SK-N-SH treated with all-trans-retinoic acid at 6 μM for 48 hours (cell line): Measurements from ENCODE around the gene CDK5RAP2.

Experiments
- ATAC-seq: fragments of 200-7000 bp; cut with Tn5 transposase; 3 replicates; pipeline ENCODE4 v1.9.1; 2020; ENCODE audit warnings: mild to moderate bottlenecking, moderate library complexity
- ARNTL ChIP-seq: fragments of 450-650 bp; formaldehyde crosslinking; IDR thresholded peaks from 2 replicates; pipeline ENCODE4 v1.5.0; 2020; ENCODE audit warnings: low read depth, mild to moderate bottlenecking, moderate library complexity, borderline replicate concordance
- BACH2 ChIP-seq: fragments of 250-450 bp; sonication (Bioruptor Pico); IDR thresholded peaks from 2 replicates; pipeline ENCODE4 v1.9.0; 2021; ENCODE audit warnings: mild to moderate bottlenecking, borderline replicate concordance
- CSDC2 ChIP-seq: fragments of 250-450 bp; sonication (Bioruptor Pico); IDR thresholded peaks from 2 replicates; pipeline ENCODE4 v1.5.0; 2020; ENCODE audit warnings: mild to moderate bottlenecking, moderate library complexity
- ESRRG ChIP-seq: fragments of 250-450 bp; sonication (Bioruptor Pico); IDR thresholded peaks from 2 replicates; pipeline ENCODE4 v1.6.1; 2021; ENCODE audit warnings: mild to moderate bottlenecking
- GLIS3 ChIP-seq: fragments of 250-450 bp; sonication (Bioruptor Pico); IDR thresholded peaks from 2 replicates; pipeline ENCODE4 v1.5.0; 2020; ENCODE audit warnings: mild to moderate bottlenecking, moderate library complexity
- ISL1 ChIP-seq: fragments of 250-450 bp; sonication (Bioruptor Pico); IDR thresholded peaks from 2 replicates; pipeline ENCODE4 v2.1.2; 2022; ENCODE audit warnings: mild to moderate bottlenecking, moderate library complexity
- OSR1 ChIP-seq: fragments of 250-450 bp; sonication (Bioruptor Pico); IDR thresholded peaks from 2 replicates; pipeline ENCODE4 v1.8.0; 2022; ENCODE audit warnings: moderate library complexity, mild to moderate bottlenecking, inconsistent platforms
- PPARA ChIP-seq: fragments of 250-450 bp; sonication (Bioruptor Pico); IDR thresholded peaks from 2 replicates; pipeline ENCODE4 v1.5.0; 2020; ENCODE audit warnings: mild to moderate bottlenecking, borderline replicate concordance
- RARB ChIP-seq: fragments of 250-450 bp; sonication (Bioruptor Pico); IDR thresholded peaks from 2 replicates; pipeline ENCODE4 v1.8.0; 2021; ENCODE audit warnings: mild to moderate bottlenecking, moderate library complexity
- SNAI2 ChIP-seq: fragments of 250-450 bp; sonication (Bioruptor Pico); IDR thresholded peaks from 2 replicates; pipeline ENCODE4 v1.5.0; 2020; ENCODE audit warnings: mild to moderate bottlenecking, moderate library complexity
- TCF4 ChIP-seq: fragments of 250-450 bp; sonication (Bioruptor Pico); IDR thresholded peaks from 2 replicates; pipeline ENCODE4 v1.8.0; 2021; ENCODE audit warnings: mild to moderate bottlenecking, moderate library complexity, borderline replicate concordance
- TOX ChIP-seq: fragments of 250-450 bp; sonication (Bioruptor Pico); IDR thresholded peaks from 2 replicates; pipeline ENCODE4 v1.8.0; 2021; ENCODE audit warnings: mild to moderate bottlenecking, moderate library complexity, borderline replicate concordance
- ZC3H10 ChIP-seq: fragments of 250-450 bp; sonication (Bioruptor Pico); IDR thresholded peaks from 2 replicates; pipeline ENCODE4 v1.5.1; 2021; ENCODE audit warnings: mild to moderate bottlenecking, moderate library complexity
- ZFP3 ChIP-seq: fragments of 250-450 bp; sonication (Bioruptor Pico); IDR thresholded peaks from 2 replicates; pipeline ENCODE4 v1.5.0; 2020; ENCODE audit warnings: mild to moderate bottlenecking, moderate library complexity
- ZFP30 ChIP-seq: fragments of 450-650 bp; formaldehyde crosslinking; IDR thresholded peaks from 2 replicates; pipeline ENCODE4 v1.5.0; 2022; ENCODE audit warnings: mild to moderate bottlenecking, moderate library complexity
- ZNF565 ChIP-seq: fragments of 450-650 bp; formaldehyde crosslinking; conservative IDR thresholded peaks from 2 replicates; pipeline ENCODE4 v1.5.0; 2020; ENCODE audit warnings: low read depth, mild to moderate bottlenecking, moderate library complexity
- ZNF70 ChIP-seq: fragments of 450-650 bp; formaldehyde crosslinking; IDR thresholded peaks from 2 replicates; pipeline ENCODE4 v1.5.0; 2020; ENCODE audit warnings: mild to moderate bottlenecking, moderate library complexity
- ZNF8 ChIP-seq: fragments of 450-650 bp; formaldehyde crosslinking; IDR thresholded peaks from 2 replicates; pipeline ENCODE4 v1.5.0; 2020; ENCODE audit warnings: mild to moderate bottlenecking, moderate library complexity
- TF ChIP-seq, protein P1 (sequence below): fragments of 250-450 bp; sonication (Bioruptor Pico); IDR thresholded peaks from 2 replicates; pipeline ENCODE4 v1.8.0; 2021; ENCODE audit warnings: low read depth, mild to moderate bottlenecking, moderate library complexity, borderline replicate concordance
- TF ChIP-seq, protein P2 (sequence below): fragments of 250-450 bp; sonication (Bioruptor Pico); IDR thresholded peaks from 2 replicates; pipeline ENCODE4 v1.5.1; 2021; ENCODE audit warnings: mild to moderate bottlenecking, moderate library complexity
- TF ChIP-seq, protein P3 (sequence below): fragments of 250-450 bp; sonication (Bioruptor Pico); IDR thresholded peaks from 2 replicates; pipeline ENCODE4 v1.5.1; 2020; ENCODE audit warnings: low read depth, mild to moderate bottlenecking, moderate library complexity
- TF ChIP-seq, protein P4 (sequence below): fragments of 250-450 bp; sonication (Bioruptor Pico); IDR thresholded peaks from 2 replicates; pipeline ENCODE4 v1.8.0; 2020; ENCODE audit warnings: mild to moderate bottlenecking, moderate library complexity, borderline replicate concordance
- TF ChIP-seq, protein P5 (sequence below): fragments of 250-450 bp; sonication (Bioruptor Pico); IDR thresholded peaks from 2 replicates; pipeline ENCODE4 v1.5.0; 2020; ENCODE audit warnings: mild to moderate bottlenecking, moderate library complexity

CDK5RAP2 gene

DNA sequence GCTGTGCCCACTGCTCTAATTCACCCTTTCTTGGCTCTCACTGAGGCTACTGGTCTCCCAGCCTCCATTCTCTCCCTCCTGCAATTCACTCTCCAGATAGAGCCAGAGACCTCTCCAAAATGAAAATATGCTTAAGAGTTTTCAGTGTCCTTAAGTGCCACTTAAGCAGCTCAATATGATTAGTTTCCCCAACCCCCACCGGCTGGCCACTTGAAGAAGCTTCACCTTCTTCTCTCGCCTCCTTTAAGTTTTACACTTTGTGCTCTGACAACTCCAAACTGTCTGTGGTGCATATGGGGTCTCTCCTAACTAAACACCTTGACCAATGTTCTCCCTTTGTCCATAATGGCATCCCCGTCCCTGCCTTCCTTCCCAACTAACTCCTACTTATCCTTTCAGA lies 53.4 kb downstream of the CDK5RAP2 start:
- TF ChIP-seq TCF4 (CRISPR knock-in tag) (no peak), ZFP3 (CRISPR knock-in tag) (no peak), SNAI2 (CRISPR knock-in tag) (no peak), GLIS3 (no peak), ZNF8 (CRISPR knock-in tag) (no peak), ESRRG (CRISPR knock-in tag) (no peak), ZNF565 (no peak), TOX (CRISPR knock-in tag) (no peak), ARNTL (CRISPR knock-in tag) (no peak), CSDC2 (CRISPR knock-in tag) (no peak)
- TF ChIP-seq, protein P1, sequence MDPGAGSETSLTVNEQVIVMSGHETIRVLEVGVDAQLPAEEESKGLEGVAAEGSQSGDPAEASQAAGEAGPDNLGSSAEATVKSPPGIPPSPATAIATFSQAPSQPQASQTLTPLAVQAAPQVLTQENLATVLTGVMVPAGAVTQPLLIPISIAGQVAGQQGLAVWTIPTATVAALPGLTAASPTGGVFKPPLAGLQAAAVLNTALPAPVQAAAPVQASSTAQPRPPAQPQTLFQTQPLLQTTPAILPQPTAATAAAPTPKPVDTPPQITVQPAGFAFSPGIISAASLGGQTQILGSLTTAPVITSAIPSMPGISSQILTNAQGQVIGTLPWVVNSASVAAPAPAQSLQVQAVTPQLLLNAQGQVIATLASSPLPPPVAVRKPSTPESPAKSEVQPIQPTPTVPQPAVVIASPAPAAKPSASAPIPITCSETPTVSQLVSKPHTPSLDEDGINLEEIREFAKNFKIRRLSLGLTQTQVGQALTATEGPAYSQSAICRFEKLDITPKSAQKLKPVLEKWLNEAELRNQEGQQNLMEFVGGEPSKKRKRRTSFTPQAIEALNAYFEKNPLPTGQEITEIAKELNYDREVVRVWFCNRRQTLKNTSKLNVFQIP = no peak
- TF ChIP-seq, protein P2, sequence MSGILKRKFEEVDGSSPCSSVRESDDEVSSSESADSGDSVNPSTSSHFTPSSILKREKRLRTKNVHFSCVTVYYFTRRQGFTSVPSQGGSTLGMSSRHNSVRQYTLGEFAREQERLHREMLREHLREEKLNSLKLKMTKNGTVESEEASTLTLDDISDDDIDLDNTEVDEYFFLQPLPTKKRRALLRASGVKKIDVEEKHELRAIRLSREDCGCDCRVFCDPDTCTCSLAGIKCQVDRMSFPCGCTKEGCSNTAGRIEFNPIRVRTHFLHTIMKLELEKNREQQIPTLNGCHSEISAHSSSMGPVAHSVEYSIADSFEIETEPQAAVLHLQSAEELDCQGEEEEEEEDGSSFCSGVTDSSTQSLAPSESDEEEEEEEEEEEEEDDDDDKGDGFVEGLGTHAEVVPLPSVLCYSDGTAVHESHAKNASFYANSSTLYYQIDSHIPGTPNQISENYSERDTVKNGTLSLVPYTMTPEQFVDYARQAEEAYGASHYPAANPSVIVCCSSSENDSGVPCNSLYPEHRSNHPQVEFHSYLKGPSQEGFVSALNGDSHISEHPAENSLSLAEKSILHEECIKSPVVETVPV = no peak
- TF ChIP-seq, protein P3, sequence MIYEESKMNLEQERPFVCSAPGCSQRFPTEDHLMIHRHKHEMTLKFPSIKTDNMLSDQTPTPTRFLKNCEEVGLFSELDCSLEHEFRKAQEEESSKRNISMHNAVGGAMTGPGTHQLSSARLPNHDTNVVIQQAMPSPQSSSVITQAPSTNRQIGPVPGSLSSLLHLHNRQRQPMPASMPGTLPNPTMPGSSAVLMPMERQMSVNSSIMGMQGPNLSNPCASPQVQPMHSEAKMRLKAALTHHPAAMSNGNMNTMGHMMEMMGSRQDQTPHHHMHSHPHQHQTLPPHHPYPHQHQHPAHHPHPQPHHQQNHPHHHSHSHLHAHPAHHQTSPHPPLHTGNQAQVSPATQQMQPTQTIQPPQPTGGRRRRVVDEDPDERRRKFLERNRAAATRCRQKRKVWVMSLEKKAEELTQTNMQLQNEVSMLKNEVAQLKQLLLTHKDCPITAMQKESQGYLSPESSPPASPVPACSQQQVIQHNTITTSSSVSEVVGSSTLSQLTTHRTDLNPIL (CRISPR knock-in tag) = no peak
- TF ChIP-seq, protein P4, sequence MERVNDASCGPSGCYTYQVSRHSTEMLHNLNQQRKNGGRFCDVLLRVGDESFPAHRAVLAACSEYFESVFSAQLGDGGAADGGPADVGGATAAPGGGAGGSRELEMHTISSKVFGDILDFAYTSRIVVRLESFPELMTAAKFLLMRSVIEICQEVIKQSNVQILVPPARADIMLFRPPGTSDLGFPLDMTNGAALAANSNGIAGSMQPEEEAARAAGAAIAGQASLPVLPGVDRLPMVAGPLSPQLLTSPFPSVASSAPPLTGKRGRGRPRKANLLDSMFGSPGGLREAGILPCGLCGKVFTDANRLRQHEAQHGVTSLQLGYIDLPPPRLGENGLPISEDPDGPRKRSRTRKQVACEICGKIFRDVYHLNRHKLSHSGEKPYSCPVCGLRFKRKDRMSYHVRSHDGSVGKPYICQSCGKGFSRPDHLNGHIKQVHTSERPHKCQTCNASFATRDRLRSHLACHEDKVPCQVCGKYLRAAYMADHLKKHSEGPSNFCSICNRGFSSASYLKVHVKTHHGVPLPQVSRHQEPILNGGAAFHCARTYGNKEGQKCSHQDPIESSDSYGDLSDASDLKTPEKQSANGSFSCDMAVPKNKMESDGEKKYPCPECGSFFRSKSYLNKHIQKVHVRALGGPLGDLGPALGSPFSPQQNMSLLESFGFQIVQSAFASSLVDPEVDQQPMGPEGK (CRISPR knock-in tag) = no peak
- ATAC-seq = no peak

DNA sequence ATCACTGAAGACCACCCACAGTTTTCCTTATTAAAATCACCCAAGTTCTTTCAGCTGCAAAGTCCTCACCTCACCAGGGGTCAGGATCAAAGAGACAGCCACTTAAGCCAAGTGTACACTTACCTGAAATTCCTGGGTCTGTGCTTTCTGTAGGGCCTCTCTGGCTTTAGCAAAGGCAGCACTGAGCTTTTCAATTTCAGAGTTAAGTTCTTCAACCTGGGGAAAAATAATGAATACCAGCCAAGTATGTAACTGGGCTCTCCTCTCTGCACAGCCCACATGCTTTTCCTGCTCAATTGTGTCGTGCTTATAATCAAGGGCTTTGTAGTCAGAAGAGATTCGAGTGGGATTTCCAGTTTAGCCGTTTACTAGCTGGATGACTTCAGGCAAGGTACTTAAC lies 55.1 kb downstream of the CDK5RAP2 start:
- TF ChIP-seq RARB (no peak), ARNTL (CRISPR knock-in tag) (no peak), ZNF70 (no peak), ZFP30 (CRISPR knock-in tag) (no peak), GLIS3 (no peak), PPARA (CRISPR knock-in tag) (no peak), BACH2 (CRISPR knock-in tag) (no peak)
- TF ChIP-seq, protein P2 = no peak
- ATAC-seq = no peak

DNA sequence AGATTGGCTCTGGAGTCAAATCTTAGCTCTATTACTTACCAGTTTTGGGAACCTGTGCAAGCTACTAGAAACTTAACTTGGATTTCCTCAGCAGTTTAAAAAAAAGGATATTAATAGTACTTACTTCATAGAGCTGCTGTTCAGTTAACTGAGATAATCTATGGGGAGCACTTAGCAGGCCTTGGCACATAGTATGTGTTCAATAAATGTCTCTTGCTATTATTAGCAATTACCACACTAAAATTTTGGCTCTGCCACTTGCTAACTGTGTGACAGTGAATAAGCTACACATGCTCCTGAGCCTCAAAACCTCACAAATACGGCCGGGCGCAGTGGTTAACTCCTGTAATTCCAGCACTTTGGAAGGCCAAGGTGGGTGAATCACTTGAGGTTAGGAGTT lies 55.9 kb downstream of the CDK5RAP2 start:
- ATAC-seq = no peak
- TF ChIP-seq, protein P3 (CRISPR knock-in tag) = no peak
- TF ChIP-seq ARNTL (CRISPR knock-in tag) = no peak
- TF ChIP-seq ISL1 = no peak
- no peak for TF ChIP-seq OSR1 (CRISPR knock-in tag)
- TF ChIP-seq TCF4 (CRISPR knock-in tag) = no peak
- no peak for TF ChIP-seq TOX (CRISPR knock-in tag)
- TF ChIP-seq PPARA (CRISPR knock-in tag) = no peak
- TF ChIP-seq ZC3H10 (CRISPR knock-in tag) = no peak
- no peak for TF ChIP-seq GLIS3
- TF ChIP-seq, protein P5, sequence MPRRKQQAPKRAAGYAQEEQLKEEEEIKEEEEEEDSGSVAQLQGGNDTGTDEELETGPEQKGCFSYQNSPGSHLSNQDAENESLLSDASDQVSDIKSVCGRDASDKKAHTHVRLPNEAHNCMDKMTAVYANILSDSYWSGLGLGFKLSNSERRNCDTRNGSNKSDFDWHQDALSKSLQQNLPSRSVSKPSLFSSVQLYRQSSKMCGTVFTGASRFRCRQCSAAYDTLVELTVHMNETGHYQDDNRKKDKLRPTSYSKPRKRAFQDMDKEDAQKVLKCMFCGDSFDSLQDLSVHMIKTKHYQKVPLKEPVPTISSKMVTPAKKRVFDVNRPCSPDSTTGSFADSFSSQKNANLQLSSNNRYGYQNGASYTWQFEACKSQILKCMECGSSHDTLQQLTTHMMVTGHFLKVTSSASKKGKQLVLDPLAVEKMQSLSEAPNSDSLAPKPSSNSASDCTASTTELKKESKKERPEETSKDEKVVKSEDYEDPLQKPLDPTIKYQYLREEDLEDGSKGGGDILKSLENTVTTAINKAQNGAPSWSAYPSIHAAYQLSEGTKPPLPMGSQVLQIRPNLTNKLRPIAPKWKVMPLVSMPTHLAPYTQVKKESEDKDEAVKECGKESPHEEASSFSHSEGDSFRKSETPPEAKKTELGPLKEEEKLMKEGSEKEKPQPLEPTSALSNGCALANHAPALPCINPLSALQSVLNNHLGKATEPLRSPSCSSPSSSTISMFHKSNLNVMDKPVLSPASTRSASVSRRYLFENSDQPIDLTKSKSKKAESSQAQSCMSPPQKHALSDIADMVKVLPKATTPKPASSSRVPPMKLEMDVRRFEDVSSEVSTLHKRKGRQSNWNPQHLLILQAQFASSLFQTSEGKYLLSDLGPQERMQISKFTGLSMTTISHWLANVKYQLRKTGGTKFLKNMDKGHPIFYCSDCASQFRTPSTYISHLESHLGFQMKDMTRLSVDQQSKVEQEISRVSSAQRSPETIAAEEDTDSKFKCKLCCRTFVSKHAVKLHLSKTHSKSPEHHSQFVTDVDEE (CRISPR knock-in tag) = no peak
- no peak for TF ChIP-seq ZNF8 (CRISPR knock-in tag)
- no peak for TF ChIP-seq RARB
- TF ChIP-seq ESRRG (CRISPR knock-in tag) = no peak
- TF ChIP-seq SNAI2 (CRISPR knock-in tag) = no peak
- no peak for TF ChIP-seq CSDC2 (CRISPR knock-in tag)
- no peak for TF ChIP-seq BACH2 (CRISPR knock-in tag)
- TF ChIP-seq, protein P4 (CRISPR knock-in tag) = no peak
- TF ChIP-seq ZNF565 = no peak
